OCI-LY7 (cell line): ENCODE results near the gene IDI1. TPM values are rescaled to one million over a fixed set of nuclear protein-coding genes. Genes with fewer than 3 reads are reported as not detected.

ENCODE experiments used
- BruUV-seq: library from RNA; stranded (reverse); fragments of 400-500 nt; replicated peaks from 2 replicates; lab custom pipeline; 2021; lab: Mats Ljungman, UMichigan
- CTCF ChIA-PET: fragments of 300-600 bp; sonication (Branson Sonifier 250); formaldehyde crosslinking; loops from one replicate; lab custom pipeline; 2022; ENCODE audit warnings: antibody characterized with exemption; ENCODE audit not compliant: unreplicated experiment; lab: Charles Lee
- POLR2A ChIA-PET: fragments of 300-600 bp; sonication (Branson Sonifier 250); formaldehyde crosslinking; loops from one replicate; lab custom pipeline; 2022; ENCODE audit warnings: antibody characterized with exemption; lab: Charles Lee
- DNase-seq: peaks from one replicate; pipeline ENCODE4 v3.0.0-alpha.2; 2015; ENCODE audit warnings: low spot score
- H2AFZ ChIP-seq: fragments of 200-600 bp; sonication (generic), shearing (Covaris generic); 2 replicates; pipeline ENCODE4 v1.6.1; 2014; ENCODE audit warnings: mild to moderate bottlenecking, antibody characterized with exemption, low read length, moderate library complexity
- H3K27ac ChIP-seq: fragments of 200-600 bp; sonication (generic); 2 replicates; pipeline ENCODE4 v1.5.1; 2014; ENCODE audit warnings: mixed run types, low read depth, mild to moderate bottlenecking, moderate library complexity, low read length, inconsistent platforms; ENCODE audit not compliant: poor library complexity, severe bottlenecking
- H3K36me3 ChIP-seq: fragments of 200-600 bp; sonication (generic); 2 replicates; pipeline ENCODE4 v1.6.1; 2014; ENCODE audit warnings: mild to moderate bottlenecking, antibody characterized with exemption, low read length, moderate library complexity, mixed read lengths; ENCODE audit not compliant: insufficient read depth
- H3K4me1 ChIP-seq: fragments of 200-600 bp; sonication (generic); 2 replicates; pipeline ENCODE4 v1.5.1; 2014; ENCODE audit warnings: mild to moderate bottlenecking, low read length; ENCODE audit not compliant: insufficient read depth, poor library complexity, severe bottlenecking
- H3K4me2 ChIP-seq: fragments of 200-600 bp; sonication (generic); 2 replicates; pipeline ENCODE4 v1.6.1; 2014; ENCODE audit warnings: mild to moderate bottlenecking, low read length
- H3K4me3 ChIP-seq: fragments of 200-600 bp; sonication (generic); 2 replicates; pipeline ENCODE4 v1.5.1; 2014; ENCODE audit warnings: mild to moderate bottlenecking, low read depth, low read length; ENCODE audit not compliant: poor library complexity, severe bottlenecking
- H3K79me2 ChIP-seq: fragments of 200-600 bp; sonication (generic); 2 replicates; pipeline ENCODE4 v1.6.1; 2016; ENCODE audit warnings: low read depth, mild to moderate bottlenecking, low read length, moderate library complexity, mixed read lengths; ENCODE audit not compliant: insufficient read depth
- H3K9me2 ChIP-seq: fragments of 200-600 bp; sonication (generic); 2 replicates; pipeline ENCODE4 v1.6.1; 2016; ENCODE audit warnings: mild to moderate bottlenecking, low read length, mixed read lengths; ENCODE audit not compliant: insufficient read depth
- H3K9me3 ChIP-seq: fragments of 200-600 bp; sonication (generic); 2 replicates; pipeline ENCODE4 v1.6.1; 2014; ENCODE audit warnings: mild to moderate bottlenecking, mixed run types, low read length, mixed read lengths
- H4K20me1 ChIP-seq: fragments of 200-600 bp; sonication (generic); 2 replicates; pipeline ENCODE4 v1.6.1; 2014; ENCODE audit warnings: mild to moderate bottlenecking, antibody characterized with exemption, low read length, moderate library complexity, mixed read lengths; ENCODE audit not compliant: insufficient read depth
- CTCF ChIP-seq: fragments of 200-600 bp; sonication (generic); conservative IDR thresholded peaks from 2 replicates; pipeline ENCODE4 v1.5.1; 2014; ENCODE audit warnings: mild to moderate bottlenecking, antibody characterized with exemption, low read length, moderate library complexity, mixed read lengths
- EZH2phosphoT487 ChIP-seq: fragments of 200-600 bp; sonication (generic); IDR thresholded peaks from 2 replicates; pipeline ENCODE4 v1.6.1; 2018; ENCODE audit warnings: low read depth, borderline replicate concordance, mild to moderate bottlenecking, mixed run types, antibody characterized with exemption, low read length, moderate library complexity, mixed read lengths
- intact Hi-C: fragments of 100-400 bp; cut with micrococcal nuclease; formaldehyde crosslinking; loops from one replicate; pipeline ENCODE4 v1.10.0; 2022; ENCODE audit not compliant: unreplicated experiment
- total RNA-seq, 2 experiments: library from RNA; depleted of rRNA in 1 of 2; stranded (reverse); fragments of >200 nt in 1 of 2; shearing (Covaris generic) in 1 of 2; gene quantifications; 2 replicates each; pipeline ENCODE4 v1.2.3, GENCODE V29; 2014 to 2022

Gene IDI1
- total RNA-seq, 2 experiments from 2014 or later = 106 to 112 TPM

GRCh38 chr10:1059902-1060301 lies 11.0 kb upstream of the IDI1 start:
- H3K36me3 ChIP-seq = peaks cover 21% of the 10 kb centered on the region
- ChIA-PET CTCF (no interaction called here), POLR2A (interaction anchor here (0.7 to 1.5 kb wide), 2 partner anchors 10 to 13 kb away, joined by 3 to 4 read pairs; no protein-coding TSS in a partner anchor)
- H3K27ac ChIP-seq = no peak overlapping the region
- intact Hi-C loops = no loop called here
- H2AFZ ChIP-seq = no peak overlapping the region
- TF ChIP-seq EZH2phosphoT487 (no peak), CTCF (no peak)
- no peak for DNase-seq
- peaks cover 20% of the 10 kb centered on the region for H4K20me1 ChIP-seq
- H3K4me3 ChIP-seq = no peak overlapping the region
- no peaks in the 10 kb centered on the region for H3K9me2 ChIP-seq
- peaks cover 66% of the 10 kb centered on the region for H3K79me2 ChIP-seq
- no TSS peak for BruUV-seq
- H3K4me2 ChIP-seq = no peak overlapping the region
- peaks cover 35% of the 10 kb centered on the region for H3K4me1 ChIP-seq
- H3K9me3 ChIP-seq = no peaks in the 10 kb centered on the region

GRCh38 chr10:1058017-1058416 lies 9.1 kb upstream of the IDI1 start:
- peak overlapping the region; percentile 95 for H3K4me2 ChIP-seq
- no peak overlapping the region for H3K27ac ChIP-seq
- CTCF ChIA-PET = no interaction called here
- intact Hi-C loops = no loop called here
- peak overlapping the region; percentile 80 for H3K4me3 ChIP-seq
- H3K4me1 ChIP-seq = peaks cover 46% of the 10 kb centered on the region
- POLR2A ChIA-PET = interaction anchor here (0.6 to 1.0 kb wide), 6 partner anchors 9 to 139 kb away, joined by 3 to 7 read pairs (median 3); partner anchors contain the start of gene IDI1
- TF ChIP-seq CTCF (no peak), EZH2phosphoT487 (no peak)
- peaks cover 31% of the 10 kb centered on the region for H4K20me1 ChIP-seq
- peaks cover 36% of the 10 kb centered on the region for H3K36me3 ChIP-seq
- no TSS peak for BruUV-seq
- H3K9me3 ChIP-seq = no peaks in the 10 kb centered on the region
- H3K9me2 ChIP-seq = no peaks in the 10 kb centered on the region
- no peak for DNase-seq
- H3K79me2 ChIP-seq = peaks cover 84% of the 10 kb centered on the region
- H2AFZ ChIP-seq = no peak overlapping the region

GRCh38 chr10:1057106-1057657 lies 8.3 kb upstream of the IDI1 start:
- Histone ChIP-seq H3K9me2 (no peaks in the 10 kb centered on the region), H3K9me3 (no peaks in the 10 kb centered on the region), H3K36me3 (peaks cover 42% of the 10 kb centered on the region), H3K79me2 (peaks cover 92% of the 10 kb centered on the region), H3K27ac (peak overlapping the region; percentile 89), H4K20me1 (peaks cover 31% of the 10 kb centered on the region), H2AFZ (peak overlapping the region; percentile 39; the same call in 1 of the 2 replicates), H3K4me2 (peak overlapping the region; percentile 95), H3K4me1 (peaks cover 46% of the 10 kb centered on the region), H3K4me3 (peak overlapping the region; percentile 80)
- POLR2A ChIA-PET = interaction anchor here (0.6 to 1.0 kb wide), 5 partner anchors 8 to 138 kb away, joined by 3 to 7 read pairs (median 3); partner anchors contain the start of gene IDI1
- no TSS peak for BruUV-seq
- CTCF ChIA-PET = no interaction called here
- intact Hi-C loops = loop anchor here (1.0 kb wide), 1 partner anchor 8 kb away; the partner anchor contains the start of gene IDI1
- no peak for TF ChIP-seq EZH2phosphoT487
- TF ChIP-seq CTCF = no peak
- DNase-seq = peak; percentile 36
